Activated CD4-positive, CD25-positive, alpha-beta regulatory T cell treated with anti-CD3 and anti-CD28 coated beads, Interleukin-2, amount 50 U/mL, for 16 hours (primary cell): ENCODE measurements around the gene APOBEC3C.
"Not testable (repeated sequence)": the region's sequence is repeated elsewhere in the genome, so short reads cannot be mapped to it uniquely, and the experiment has no call there.

Experiments used
- DNase-seq: peaks from one replicate; pipeline ENCODE4 v3.0.0-alpha.2; 2020; ENCODE audit warnings: low read depth, low spot score

Gene APOBEC3C

DNA sequence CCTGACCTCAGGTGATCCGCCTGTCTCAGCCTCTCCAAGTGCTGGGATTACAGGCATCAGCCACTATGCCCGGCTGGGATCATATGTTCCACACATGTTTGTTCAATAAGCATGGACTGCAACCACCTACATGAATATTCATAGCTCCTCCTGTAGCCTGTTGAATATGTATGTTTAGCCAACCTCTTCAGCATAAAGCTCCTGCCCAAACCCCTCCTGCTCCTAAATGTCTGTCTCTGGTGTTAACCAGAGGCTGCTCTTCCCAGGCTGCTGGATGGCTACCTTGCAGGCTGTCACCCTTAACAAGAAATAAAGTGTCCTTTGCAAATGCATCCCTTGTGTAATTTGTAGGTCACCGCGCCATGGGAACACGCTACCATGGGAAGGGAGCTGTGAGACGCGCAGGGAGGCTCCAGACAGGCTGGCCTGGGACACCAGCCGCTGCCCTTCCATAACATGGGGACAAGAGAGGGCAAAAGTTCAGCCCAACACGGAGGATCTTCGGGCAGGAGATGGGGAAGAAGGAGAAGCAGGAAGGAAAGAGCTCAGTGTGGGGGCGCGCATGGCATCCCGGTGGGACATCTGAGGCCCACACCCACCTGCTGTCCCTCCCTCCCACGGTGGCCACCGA, 6.1 kb downstream of the APOBEC3C start:
- DNase-seq: not testable (repeated sequence)

DNA sequence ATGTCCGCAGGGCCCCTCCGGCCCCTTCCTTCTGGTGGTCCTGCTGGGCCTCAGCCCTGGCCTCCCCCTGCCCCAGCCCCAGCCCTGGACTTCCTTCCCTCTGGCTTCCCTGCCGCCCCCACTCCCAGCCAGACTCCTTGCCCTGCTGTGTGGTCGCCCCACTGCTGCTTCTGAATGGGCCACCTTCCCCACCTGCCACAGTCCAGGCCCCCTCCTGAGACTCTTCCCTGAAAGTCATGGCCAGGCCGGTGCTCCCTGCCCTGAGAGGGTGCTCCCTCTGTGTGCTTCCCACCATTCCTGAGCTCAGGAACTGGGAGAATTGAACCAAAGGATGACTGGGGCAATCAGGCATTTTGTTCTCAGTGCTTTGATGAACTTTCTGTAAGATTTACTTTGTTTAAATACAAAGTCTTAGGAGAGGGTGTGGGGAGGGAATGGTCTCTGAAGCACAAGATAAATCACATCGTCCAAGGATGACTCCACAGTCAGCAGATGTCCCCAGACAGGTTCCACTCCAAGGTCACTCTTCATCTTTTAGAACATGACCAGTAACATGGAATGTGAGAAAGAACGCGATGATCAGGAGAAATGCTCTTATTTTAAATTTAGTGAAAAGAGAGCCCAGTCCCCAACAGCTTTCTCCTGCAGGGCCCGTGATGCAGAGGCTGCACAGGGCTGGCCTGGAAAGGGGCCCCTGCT, 7.6 kb downstream of the APOBEC3C start:
- no peak for DNase-seq

GRCh38 chr22:39024519-39025308, 10.7 kb downstream of the APOBEC3C start:
- DNase-seq: no peak

- no peak for DNase-seq
Measured at GRCh38 chr22:39026509-39027150, 12.6 kb downstream of the APOBEC3C start.

DNA sequence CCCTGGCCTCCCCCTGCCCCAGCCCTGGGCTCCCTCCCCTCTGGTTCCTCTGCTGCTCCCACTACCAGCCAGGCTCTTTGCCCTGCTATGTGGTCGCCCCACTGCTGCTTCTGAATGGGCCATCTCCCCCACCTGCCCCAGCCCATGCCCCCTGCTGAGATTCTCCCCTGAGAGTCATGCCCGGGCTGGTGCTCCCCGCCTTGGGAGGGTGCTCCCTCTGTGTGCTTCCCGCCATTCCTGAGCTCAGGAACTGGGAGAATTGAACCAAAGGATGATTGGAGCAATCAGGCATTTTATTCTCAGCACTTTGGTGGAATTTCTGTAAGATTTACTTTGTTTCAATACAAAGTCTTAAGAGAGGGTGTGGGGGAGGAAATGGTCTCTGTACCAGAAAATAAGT, 13.7 kb downstream of the APOBEC3C start:
- DNase-seq: no peak

DNA sequence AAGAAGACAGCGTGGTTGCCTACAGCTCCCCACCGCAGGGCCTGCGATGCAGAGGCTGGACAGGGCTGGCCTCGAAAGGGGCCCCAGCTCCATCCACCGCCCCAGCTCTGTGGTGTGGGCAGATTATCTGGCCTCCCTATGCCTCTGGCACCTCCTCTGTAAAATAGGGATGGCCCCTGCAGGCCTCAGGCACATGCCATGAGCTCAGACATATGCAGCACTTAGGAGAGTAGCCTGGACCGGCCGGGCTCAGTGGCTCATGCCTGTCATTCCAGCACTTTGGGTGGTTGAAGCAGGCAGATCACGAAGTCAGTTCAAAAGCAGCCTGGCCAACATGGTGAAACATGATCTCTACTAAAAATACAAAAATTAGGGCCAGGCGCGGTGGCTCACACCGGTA, 14.2 kb downstream of the APOBEC3C start:
- no peak for DNase-seq

DNA sequence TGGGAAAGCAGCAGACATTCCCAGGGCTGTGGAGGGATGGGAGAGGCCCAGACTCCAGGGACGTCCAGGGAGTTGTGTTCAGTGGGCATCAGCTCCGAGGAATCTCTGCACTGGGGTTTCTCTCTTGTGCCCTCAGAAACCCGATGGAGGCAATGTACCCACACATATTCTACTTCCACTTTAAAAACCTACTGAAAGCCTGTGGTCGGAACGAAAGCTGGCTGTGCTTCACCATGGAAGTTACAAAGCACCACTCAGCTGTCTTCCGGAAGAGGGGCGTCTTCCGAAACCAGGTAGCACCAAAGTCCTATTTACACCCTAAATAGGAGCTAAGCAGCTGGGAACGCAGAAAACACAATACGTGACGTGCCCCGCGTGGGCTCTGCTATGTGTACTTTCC, 15.2 kb downstream of the APOBEC3C start:
- DNase-seq: no peak

GRCh38 chr22:39030705-39031104, 16.6 kb downstream of the APOBEC3C start:
- no peak for DNase-seq

DNA sequence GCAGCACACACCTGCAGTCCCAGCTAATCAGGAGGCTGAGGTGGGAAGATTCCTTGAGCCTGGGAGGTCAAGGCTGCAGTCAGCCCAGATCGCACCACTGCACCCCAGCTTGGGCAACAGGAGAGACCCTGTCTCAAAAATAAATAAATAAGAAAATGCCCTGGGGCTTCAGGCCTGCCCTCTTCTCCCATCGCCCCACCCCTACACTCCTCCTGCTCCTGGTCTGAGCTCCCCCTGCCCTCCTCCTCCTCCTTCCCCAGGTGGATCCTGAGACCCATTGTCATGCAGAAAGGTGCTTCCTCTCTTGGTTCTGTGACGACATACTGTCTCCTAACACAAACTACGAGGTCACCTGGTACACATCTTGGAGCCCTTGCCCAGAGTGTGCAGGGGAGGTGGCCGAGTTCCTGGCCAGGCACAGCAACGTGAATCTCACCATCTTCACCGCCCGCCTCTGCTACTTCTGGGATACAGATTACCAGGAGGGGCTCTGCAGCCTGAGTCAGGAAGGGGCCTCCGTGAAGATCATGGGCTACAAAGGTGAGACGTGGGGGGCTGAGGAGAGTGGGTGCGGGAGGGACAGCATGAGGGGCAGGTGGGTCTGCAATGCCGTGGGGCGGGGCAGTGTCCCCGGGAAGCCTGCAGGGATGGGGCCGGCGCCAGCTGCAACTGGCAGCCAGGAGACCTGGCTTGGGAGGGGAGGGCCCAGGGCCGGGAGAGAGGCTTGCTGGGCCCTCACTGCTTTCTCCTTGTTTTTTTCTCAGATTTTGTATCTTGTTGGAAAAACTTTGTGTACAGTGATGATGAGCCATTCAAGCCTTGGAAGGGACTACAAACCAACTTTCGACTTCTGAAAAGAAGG, 17.6 kb downstream of the APOBEC3C start:
- not testable (repeated sequence) for DNase-seq

GRCh38 chr22:39037071-39037470, 23.0 kb downstream of the APOBEC3C start:
- DNase-seq: not testable (repeated sequence)

DNA sequence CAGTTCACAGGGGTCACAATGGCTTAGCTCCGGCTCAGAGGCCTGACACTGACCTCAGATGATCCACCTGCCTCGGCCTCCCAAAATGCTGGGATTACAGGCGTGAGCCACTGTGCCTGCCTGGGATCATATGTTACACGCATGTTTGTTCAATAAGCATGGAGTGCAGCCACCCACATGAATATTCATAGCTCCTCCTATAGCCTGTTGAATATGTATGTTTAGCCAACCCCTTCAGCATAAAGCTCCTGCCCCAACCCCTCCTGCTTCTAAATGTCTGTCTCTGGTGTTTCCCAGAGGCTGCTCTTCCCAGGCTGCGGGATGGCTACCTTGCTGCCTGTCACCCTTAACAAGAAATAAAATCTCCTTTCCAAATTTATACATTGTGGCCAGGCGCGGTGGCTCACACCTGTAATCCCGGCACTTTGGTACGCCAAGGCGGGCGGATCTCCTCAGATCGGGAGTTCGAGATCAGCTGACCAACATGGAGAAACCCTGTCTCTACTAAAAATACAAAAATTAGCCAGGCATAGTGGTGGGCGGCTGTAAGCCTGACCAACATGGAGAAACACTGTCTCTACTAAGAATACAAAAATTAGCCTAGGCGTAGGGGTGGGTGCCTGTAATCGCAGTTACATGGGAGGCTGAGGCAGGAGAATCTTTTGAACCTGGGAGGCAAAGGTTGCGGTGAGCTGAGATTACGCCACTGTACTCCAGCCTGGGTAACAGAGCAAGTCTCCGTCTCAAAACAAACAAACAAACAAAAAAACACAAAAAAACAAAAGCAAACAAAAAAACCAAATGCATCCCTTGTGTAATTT, 25.5 kb downstream of the APOBEC3C start:
- no peak for DNase-seq

DNA sequence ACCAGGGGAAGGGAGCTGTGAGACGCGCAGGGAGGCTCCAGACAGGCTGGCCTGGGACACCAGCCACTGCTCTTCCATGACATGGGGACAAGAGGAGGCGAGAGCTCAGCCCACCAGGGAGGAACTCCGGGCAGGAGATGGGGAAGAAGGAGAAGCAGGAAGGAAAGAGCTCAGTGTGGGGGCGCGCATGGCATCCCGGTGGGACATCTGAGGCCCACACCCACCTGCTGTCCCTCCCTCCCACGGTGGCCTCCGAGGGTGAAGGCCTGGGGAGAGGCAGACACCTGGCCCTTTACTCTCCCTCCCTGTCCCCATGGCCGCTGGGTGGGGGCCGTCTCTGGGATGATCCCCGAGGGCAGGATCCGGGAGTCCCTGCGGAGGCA, 26.1 kb downstream of the APOBEC3C start:
- DNase-seq: not testable (repeated sequence)

GRCh38 chr22:39040538-39041296, 26.7 kb downstream of the APOBEC3C start, which contains the start of gene APOBEC3F:
TSS of gene APOBEC3F (plus strand) at chr22:39040864. CDS start at chr22:39040961, 97 bp downstream.
- DNase-seq: peak; percentile 15

GRCh38 chr22:39041908-39042307, 27.9 kb downstream of the APOBEC3C start:
- no peak for DNase-seq

DNA sequence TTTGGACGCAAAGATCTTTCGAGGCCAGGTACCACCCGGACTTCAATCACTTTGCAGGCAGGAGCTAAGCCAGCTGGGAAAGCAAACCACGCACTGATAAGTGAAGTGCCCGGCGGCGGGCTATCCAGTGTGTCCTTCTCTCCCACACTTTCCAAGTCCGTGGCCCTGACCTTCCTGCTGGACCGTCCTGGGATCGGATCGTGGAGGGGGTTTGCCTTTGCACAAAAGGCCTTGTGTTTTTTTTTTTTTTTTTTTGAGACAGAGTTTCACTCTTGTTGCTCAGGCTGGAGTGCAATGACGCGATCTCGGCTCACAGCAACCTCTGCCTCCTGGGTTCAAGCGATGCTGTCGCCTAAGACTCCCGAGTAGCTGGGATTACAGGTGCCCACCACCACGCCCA, 29.0 kb downstream of the APOBEC3C start:
- not testable (repeated sequence) for DNase-seq

GRCh38 chr22:39045136-39045535, 31.1 kb downstream of the APOBEC3C start:
- not testable (repeated sequence) for DNase-seq

- not testable (repeated sequence) for DNase-seq
Measured at GRCh38 chr22:39049486-39049885, 35.4 kb downstream of the APOBEC3C start.

DNA sequence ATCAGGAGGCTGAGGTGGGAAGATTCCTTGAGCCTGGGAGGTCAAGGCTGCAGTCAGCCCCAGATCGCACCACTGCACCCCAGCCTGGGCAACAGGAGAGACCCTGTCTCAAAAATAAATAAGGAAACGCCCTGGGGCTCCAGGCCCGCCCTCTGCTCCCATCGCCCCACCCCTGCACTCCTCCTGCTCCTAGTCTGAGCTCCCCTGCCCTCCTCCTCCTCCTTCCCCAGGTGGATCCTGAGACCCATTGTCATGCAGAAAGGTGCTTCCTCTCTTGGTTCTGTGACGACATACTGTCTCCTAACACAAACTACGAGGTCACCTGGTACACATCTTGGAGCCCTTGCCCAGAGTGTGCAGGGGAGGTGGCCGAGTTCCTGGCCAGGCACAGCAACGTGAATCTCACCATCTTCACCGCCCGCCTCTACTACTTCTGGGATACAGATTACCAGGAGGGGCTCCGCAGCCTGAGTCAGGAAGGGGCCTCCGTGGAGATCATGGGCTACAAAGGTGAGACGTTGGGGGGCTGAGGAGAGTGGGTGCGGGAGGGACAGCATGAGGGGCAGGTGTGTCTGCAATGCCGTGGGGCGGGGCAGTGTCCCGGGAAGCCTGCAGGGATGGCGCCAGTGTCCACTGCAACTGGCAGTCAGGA, 37.9 kb downstream of the APOBEC3C start:
- DNase-seq: not testable (repeated sequence)

DNA sequence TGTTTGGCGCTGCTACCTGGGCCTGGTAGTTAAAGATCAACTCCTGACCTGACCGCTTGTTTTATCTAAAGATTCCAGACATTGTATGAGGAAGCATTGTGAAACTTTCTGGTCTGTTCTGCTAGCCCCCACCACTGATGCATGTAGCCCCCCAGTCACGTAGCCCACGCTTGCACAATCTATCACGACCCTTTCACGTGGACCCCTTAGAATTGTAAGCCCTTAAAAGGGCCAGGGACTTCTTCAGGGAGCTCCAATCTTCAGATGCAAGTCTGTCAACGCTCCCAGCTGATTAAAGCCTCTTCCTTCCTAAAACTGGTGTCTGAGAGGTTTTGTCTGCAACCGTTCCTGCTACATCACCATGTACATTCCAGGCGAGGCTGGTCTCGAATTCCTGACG, 41.6 kb downstream of the APOBEC3C start:
- DNase-seq: no peak
